ENCODE measurements around the gene SAMD3. TPM values are rescaled to one million over a fixed set of nuclear protein-coding genes. Genes with fewer than 3 reads are reported as not detected.
A peak's percentile ranks its signal among the peaks of the same experiment; 100 is the strongest.
"Not testable (repeated sequence)": the region's sequence is repeated elsewhere in the genome, so short reads cannot be mapped to it uniquely, and the experiment has no call there.

Gene SAMD3
- total RNA-seq, 2 donors from 2014 or later = 14.5 to 30.0 TPM

GRCh38 chr6:130152908-130153510 is 69.7 kb downstream of the SAMD3 start:
- H3K4me1 Mint-ChIP-seq = no peaks in the 10 kb centered on the region
- no peak overlapping the region for H3K27ac Mint-ChIP-seq
- no peaks in the 10 kb centered on the region for H3K27me3 Mint-ChIP-seq
- H3K36me3 Mint-ChIP-seq (ENCODE audit: low read depth) = no peaks in the 10 kb centered on the region
- ATAC-seq = no peak
- H3K9me3 ChIP-seq (ENCODE audit: control insufficient read depth, low read length, poor library complexity, severe bottlenecking) = no peaks in the 10 kb centered on the region
- no peak overlapping the region for H3K4me3 Mint-ChIP-seq
- DNase-seq = no peak

- Mint-ChIP-seq H3K4me3 (no peak overlapping the region), H3K27ac (no peak overlapping the region), H3K27me3 (no peaks in the 10 kb centered on the region), H3K36me3 (ENCODE audit: low read depth) (no peaks in the 10 kb centered on the region), H3K4me1 (peaks cover 3% of the 10 kb centered on the region)
- ATAC-seq = no peak
- no peaks in the 10 kb centered on the region for H3K9me3 ChIP-seq (ENCODE audit: control insufficient read depth, low read length, poor library complexity, severe bottlenecking)
- no peak for DNase-seq
Observed at GRCh38 chr6:130150906-130151305, 71.8 kb downstream of the SAMD3 start.

- H3K36me3 Mint-ChIP-seq (ENCODE audit: low read depth) = not testable (repeated sequence)
Observed at GRCh38 chr6:130149016-130149415, 73.7 kb downstream of the SAMD3 start.

GRCh38 chr6:130148181-130148580 is 74.6 kb downstream of the SAMD3 start:
- DNase-seq (no peak), ATAC-seq (peak; percentile 50)
- H3K4me3 Mint-ChIP-seq = no peak overlapping the region
- H3K36me3 Mint-ChIP-seq (ENCODE audit: low read depth) = peaks cover 3% of the 10 kb centered on the region
- peaks cover 3% of the 10 kb centered on the region for H3K4me1 Mint-ChIP-seq
- H3K9me3 ChIP-seq (ENCODE audit: control insufficient read depth, low read length, poor library complexity, severe bottlenecking) = no peaks in the 10 kb centered on the region
- H3K27me3 Mint-ChIP-seq = no peaks in the 10 kb centered on the region
- no peak overlapping the region for H3K27ac Mint-ChIP-seq

More at GRCh38 chr6:130149016-130149415, 73.7 kb downstream of the SAMD3 start:
- H3K4me1 Mint-ChIP-seq; H3K4me3 Mint-ChIP-seq; DNase-seq; H3K27me3 Mint-ChIP-seq; H3K9me3 ChIP-seq (ENCODE audit: control insufficient read depth, low read length, poor library complexity, severe bottlenecking); ATAC-seq; H3K27ac Mint-ChIP-seq: not testable (repeated sequence)

GRCh38 chr6:130147111-130147510 is 75.6 kb downstream of the SAMD3 start:
- peaks cover 6% of the 10 kb centered on the region for H3K36me3 Mint-ChIP-seq (ENCODE audit: low read depth)
- no peak overlapping the region for H3K4me3 Mint-ChIP-seq
- DNase-seq (no peak), ATAC-seq (no peak)
- no peaks in the 10 kb centered on the region for H3K9me3 ChIP-seq (ENCODE audit: control insufficient read depth, low read length, poor library complexity, severe bottlenecking)
- no peak overlapping the region for H3K27ac Mint-ChIP-seq
- H3K4me1 Mint-ChIP-seq = peaks cover 6% of the 10 kb centered on the region
- no peaks in the 10 kb centered on the region for H3K27me3 Mint-ChIP-seq

- no peak overlapping the region for H3K27ac Mint-ChIP-seq
- no peak overlapping the region for H3K4me3 Mint-ChIP-seq
- peaks cover 18% of the 10 kb centered on the region for H3K4me1 Mint-ChIP-seq
- no peaks in the 10 kb centered on the region for H3K9me3 ChIP-seq (ENCODE audit: control insufficient read depth, low read length, poor library complexity, severe bottlenecking)
- H3K27me3 Mint-ChIP-seq = no peaks in the 10 kb centered on the region
- ATAC-seq = no peak
- no peak for DNase-seq
- H3K36me3 Mint-ChIP-seq (ENCODE audit: low read depth) = peaks cover 8% of the 10 kb centered on the region
Observed at GRCh38 chr6:130143709-130144108, 79.0 kb downstream of the SAMD3 start.

GRCh38 chr6:130140084-130140483 is 82.7 kb downstream of the SAMD3 start:
- H3K36me3 Mint-ChIP-seq (ENCODE audit: low read depth) = peaks cover 19% of the 10 kb centered on the region
- DNase-seq (no peak), ATAC-seq (no peak)
- no peaks in the 10 kb centered on the region for H3K9me3 ChIP-seq (ENCODE audit: control insufficient read depth, low read length, poor library complexity, severe bottlenecking)
- H3K4me1 Mint-ChIP-seq = peaks cover 31% of the 10 kb centered on the region
- H3K27me3 Mint-ChIP-seq = no peaks in the 10 kb centered on the region
- no peak overlapping the region for H3K27ac Mint-ChIP-seq
- H3K4me3 Mint-ChIP-seq = no peak overlapping the region

- H3K36me3 Mint-ChIP-seq (ENCODE audit: low read depth) = peaks cover 19% of the 10 kb centered on the region
- no peak for DNase-seq
- peak overlapping the region; percentile 78 for H3K4me3 Mint-ChIP-seq
- H3K9me3 ChIP-seq (ENCODE audit: control insufficient read depth, low read length, poor library complexity, severe bottlenecking) = no peaks in the 10 kb centered on the region
- H3K27ac Mint-ChIP-seq = peak overlapping the region; percentile 95
- no peaks in the 10 kb centered on the region for H3K27me3 Mint-ChIP-seq
- no peak for ATAC-seq
- H3K4me1 Mint-ChIP-seq = peaks cover 38% of the 10 kb centered on the region
Observed at GRCh38 chr6:130138909-130139242, 83.9 kb downstream of the SAMD3 start.

- peaks cover 44% of the 10 kb centered on the region for H3K4me1 Mint-ChIP-seq
- H3K36me3 Mint-ChIP-seq (ENCODE audit: low read depth) = peaks cover 17% of the 10 kb centered on the region
- peak overlapping the region; percentile 78 for H3K4me3 Mint-ChIP-seq
- H3K9me3 ChIP-seq (ENCODE audit: control insufficient read depth, low read length, poor library complexity, severe bottlenecking) = no peaks in the 10 kb centered on the region
- peak overlapping the region; percentile 95 for H3K27ac Mint-ChIP-seq
- no peaks in the 10 kb centered on the region for H3K27me3 Mint-ChIP-seq
- ATAC-seq (no peak), DNase-seq (no peak)
Observed at GRCh38 chr6:130138116-130138908, 84.4 kb downstream of the SAMD3 start.

- no peak overlapping the region for H3K4me3 Mint-ChIP-seq
- H3K9me3 ChIP-seq (ENCODE audit: control insufficient read depth, low read length, poor library complexity, severe bottlenecking) = no peaks in the 10 kb centered on the region
- ATAC-seq (no peak), DNase-seq (no peak)
- no peaks in the 10 kb centered on the region for H3K27me3 Mint-ChIP-seq
- peaks cover 13% of the 10 kb centered on the region for H3K36me3 Mint-ChIP-seq (ENCODE audit: low read depth)
- peaks cover 53% of the 10 kb centered on the region for H3K4me1 Mint-ChIP-seq
- H3K27ac Mint-ChIP-seq = peak overlapping the region; percentile 95
Observed at GRCh38 chr6:130136798-130137197, 86.0 kb downstream of the SAMD3 start.

- DNase-seq (no peak), ATAC-seq (no peak)
- no peaks in the 10 kb centered on the region for H3K27me3 Mint-ChIP-seq
- peak overlapping the region; percentile 95 for H3K27ac Mint-ChIP-seq
- H3K4me1 Mint-ChIP-seq = peaks cover 69% of the 10 kb centered on the region
- peak overlapping the region; percentile 55 for H3K4me3 Mint-ChIP-seq
- no peaks in the 10 kb centered on the region for H3K9me3 ChIP-seq (ENCODE audit: control insufficient read depth, low read length, poor library complexity, severe bottlenecking)
- H3K36me3 Mint-ChIP-seq (ENCODE audit: low read depth) = peaks cover 12% of the 10 kb centered on the region
Observed at GRCh38 chr6:130134582-130134981, 88.2 kb downstream of the SAMD3 start.

GRCh38 chr6:130132286-130132701 is 90.5 kb downstream of the SAMD3 start:
- peak overlapping the region; percentile 83 for H3K4me3 Mint-ChIP-seq
- H3K27me3 Mint-ChIP-seq = no peaks in the 10 kb centered on the region
- H3K9me3 ChIP-seq (ENCODE audit: control insufficient read depth, low read length, poor library complexity, severe bottlenecking) = peaks cover 4% of the 10 kb centered on the region
- H3K27ac Mint-ChIP-seq = peak overlapping the region; percentile 95
- H3K36me3 Mint-ChIP-seq (ENCODE audit: low read depth) = peaks cover 7% of the 10 kb centered on the region
- DNase-seq (peak in 1 of 3 donors; percentile 7), ATAC-seq (peak; percentile 88)
- H3K4me1 Mint-ChIP-seq = peaks cover 61% of the 10 kb centered on the region

- H3K9me3 ChIP-seq (ENCODE audit: control insufficient read depth, low read length, poor library complexity, severe bottlenecking) = peaks cover 4% of the 10 kb centered on the region
- H3K27ac Mint-ChIP-seq = peak overlapping the region; percentile 95
- ATAC-seq (no peak), DNase-seq (no peak)
- no peaks in the 10 kb centered on the region for H3K27me3 Mint-ChIP-seq
- H3K36me3 Mint-ChIP-seq (ENCODE audit: low read depth) = no peaks in the 10 kb centered on the region
- peaks cover 63% of the 10 kb centered on the region for H3K4me1 Mint-ChIP-seq
- no peak overlapping the region for H3K4me3 Mint-ChIP-seq
Observed at GRCh38 chr6:130129762-130130246, 92.9 kb downstream of the SAMD3 start.
